ENCODE measurements around the gene SYNDIG1L. TPM values are rescaled to one million over a fixed set of nuclear protein-coding genes. Genes with fewer than 3 reads are reported as not detected.

The SYNDIG1L gene
- total and polyA plus RNA-seq, 10 of the 15 experiments (the other 5 are each of a cell fraction or from before 2014, with no cell fraction given), result 0.04 TPM; not detected in 9

- TF ChIP-seq PAX8 (IDR thresholded peaks at IDR 0.05) (no peak), JUNB (IDR thresholded peaks at IDR 0.05) (no peak), BHLHE40 (IDR thresholded peaks at IDR 0.05; ENCODE audit: borderline replicate concordance in 1 of 2, low read depth in 2 of 2, low read length in 1 of 2) (no peak), RFX5 (IDR thresholded peaks at IDR 0.05; ENCODE audit: low read depth, low read length) (no peak), MEF2B (IDR thresholded peaks at IDR 0.05; ENCODE audit: partially characterized antibody, poor library complexity, severe bottlenecking) (no peak), ATF7 (IDR thresholded peaks at IDR 0.05; ENCODE audit: low read depth) (no peak), MYC (IDR thresholded peaks at IDR 0.05; ENCODE audit: insufficient read depth, insufficient read length, insufficient replicate concordance, low read length, severe bottlenecking) (no peak), ZBTB4 (CRISPR knock-in tag; IDR thresholded peaks at IDR 0.05) (no peak), ZSCAN29 (IDR thresholded peaks at IDR 0.05) (no peak), PAX5 (IDR thresholded peaks at IDR 0.05; ENCODE audit: borderline replicate concordance, low read depth, low read length) (no peak), BMI1 (IDR thresholded peaks at IDR 0.05; ENCODE audit: borderline replicate concordance) (no peak), HDGF (IDR thresholded peaks at IDR 0.05) (no peak), RELA (IDR thresholded peaks at IDR 0.05; ENCODE audit: borderline replicate concordance, partially characterized antibody) (no peak), ZNF207 (IDR thresholded peaks at IDR 0.05; ENCODE audit: borderline replicate concordance) (no peak), SMARCA5 (IDR thresholded peaks at IDR 0.05) (no peak)
- ATAC-seq (no peak), DNase-seq (ENCODE audit: low read depth, low spot score) (no peak), FAIRE-seq (no peak)
- in situ Hi-C loops (cut with MboI) (no loop called here), intact Hi-C loops (cut with micrococcal nuclease; ENCODE audit: unreplicated experiment) (no loop called here)
- Histone ChIP-seq H3K9me3 (replicated peaks; ENCODE audit: control insufficient read depth, insufficient read depth, low read length) (no peaks in the 10 kb centered on the region), H3K27me3 (replicated peaks in 1 of 2; ENCODE audit: control insufficient read depth in 2 of 2, insufficient read depth in 2 of 2, low read length in 1 of 2) (no peaks in the 10 kb centered on the region; a peak in 2 of 4 replicates), H4K20me1 (ENCODE audit: control insufficient read depth, insufficient read depth) (no peaks in the 10 kb centered on the region), H3K79me2 (ENCODE audit: control insufficient read depth, insufficient read depth, low read length) (no peaks in the 10 kb centered on the region), H3K4me3 (no peak overlapping the region), H3K4me1 (ENCODE audit: control insufficient read depth, insufficient read depth, low read length) (peaks cover 10% of the 10 kb centered on the region), H3K9ac (ENCODE audit: control insufficient read depth, insufficient read depth, low read length) (no peak overlapping the region), H3K27ac (ENCODE audit: control insufficient read depth, insufficient read depth) (no peak overlapping the region), H2AFZ (ENCODE audit: control insufficient read depth, low read depth, low read length) (no peak overlapping the region), H3K36me3 (ENCODE audit: control insufficient read depth in 2 of 2, insufficient read depth in 2 of 2, low read length in 1 of 2) (no peaks in the 10 kb centered on the region), H3K4me2 (ENCODE audit: control insufficient read depth, insufficient read depth) (no peak overlapping the region)
- ChIA-PET POLR2A (interaction anchor here (0.5 kb wide), 1 partner anchor 25 kb away, joined by 3 read pairs; no protein-coding TSS in a partner anchor), CTCF (no interaction called here), RAD21 (ENCODE audit: unreplicated experiment) (no interaction called here), SMC1A (ENCODE audit: uncharacterized antibody, unreplicated experiment) (interaction anchor here (0.6 kb wide), 1 partner anchor 70 kb away, joined by 3 read pairs; no protein-coding TSS in a partner anchor)
- BruUV-seq (replicated peaks), result no TSS peak
- 44% methylated on average over 17 of the region's 17 CpGs for WGBS (ENCODE audit: insufficient coverage, insufficient replicate concordance, low lambda C conversion rate, missing lambda C conversion rate)
Observed at GRCh38 chr14:74407021-74407800, 18.8 kb downstream of the SYNDIG1L start.

All from GM12878 (cell line).